Tibial nerve (tissue), 4 donors: ENCODE data around the gene TSHZ2. TPM values are rescaled to one million over a fixed set of nuclear protein-coding genes. Genes with fewer than 3 reads are reported as not detected.

Experiments
- DNase-seq, 2 donors: peaks; one replicate each; pipeline ENCODE4 v3.0.0-alpha.2; 2019; ENCODE audit warnings: low spot score in 2 of 2
- H3K27ac ChIP-seq, 4 donors: fragments of 200-600 bp; sonication (generic) in 3 of 4; one replicate each; pipeline ENCODE4 v1.5.1; 2017 to 2019; ENCODE audit warnings: mild to moderate bottlenecking in 1 of 4
- H3K27me3 ChIP-seq, 2 donors: fragments of 200-600 bp; sonication (generic) in 1 of 2; one replicate each; pipeline versions ENCODE4 v1.5.1 to v1.6.0; 2017 to 2019
- H3K36me3 ChIP-seq, 3 donors: fragments of 200-600 bp; sonication (generic); one replicate each; pipeline ENCODE4 v1.5.1; 2018 to 2019
- H3K4me1 ChIP-seq, 4 donors: fragments of 200-600 bp; sonication (generic) in 3 of 4; one replicate each; pipeline ENCODE4 v1.5.1; 2017 to 2019
- H3K4me3 ChIP-seq, 4 donors: fragments of 200-600 bp; sonication (generic) in 3 of 4; one replicate each; pipeline ENCODE4 v1.5.1; 2017 to 2019; ENCODE audit warnings: mild to moderate bottlenecking in 1 of 4, moderate library complexity in 1 of 4
- H3K9me3 ChIP-seq, 4 donors: fragments of 200-600 bp; sonication (generic) in 3 of 4; one replicate each; pipeline ENCODE4 v1.5.1; 2017 to 2019
- EP300 ChIP-seq, 2 donors: sonication (generic); formaldehyde crosslinking; IDR thresholded peaks; one replicate each; pipeline ENCODE4 v1.6.1; 2017; ENCODE audit warnings: antibody characterized with exemption in 2 of 2, mild to moderate bottlenecking in 1 of 2
- POLR2A ChIP-seq, 2 donors: fragments of 450-650 bp; IDR thresholded peaks; one replicate each; pipeline ENCODE4 v1.6.1; 2017; ENCODE audit warnings: antibody characterized with exemption in 2 of 2, mild to moderate bottlenecking in 2 of 2, moderate library complexity in 2 of 2
- WGBS, 2 donors: methylation state at CpG; one replicate each; pipeline ENCODE4 v1.1.5; 2018; 5-methylcytosine and 5-hydroxymethylcytosine counted together
- total RNA-seq, 4 donors: library from RNA; depleted of rRNA; stranded (reverse); fragments of >200 nt; gene quantifications; one replicate each; pipeline ENCODE4 v1.1.0, GENCODE V29; 2016
- TF ChIP-seq, protein P1 (sequence below), 5 experiments: fragments of 200-600 bp in 3 of 5; fragments of 450-650 bp in 2 of 5; sonication (generic) in 3 of 5; IDR thresholded peaks; one replicate each; pipeline ENCODE4 v1.5.1; 2016 to 2019; ENCODE audit warnings: antibody characterized with exemption in 5 of 5, mild to moderate bottlenecking in 3 of 5, moderate library complexity in 2 of 5

Gene TSHZ2
- total RNA-seq, 4 donors from 2014 or later: 20.9 to 33.7 (median 25.1) TPM

DNA sequence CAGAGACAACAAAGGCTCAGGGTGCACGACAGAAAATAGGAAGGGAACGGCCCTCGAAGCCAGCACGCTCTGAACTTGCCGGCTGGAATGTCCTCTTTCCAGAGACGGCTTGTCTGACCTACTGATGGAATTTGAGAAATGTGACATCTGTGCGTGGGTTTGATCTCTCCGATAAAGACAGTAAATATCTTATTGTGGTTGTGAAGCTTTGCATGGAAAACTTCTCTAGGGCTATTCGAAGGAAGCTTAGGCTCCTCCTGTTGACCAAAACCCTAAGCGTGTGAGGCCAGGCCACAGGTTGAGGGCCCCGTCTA, 374.1 kb downstream of the TSHZ2 start:
- 47 to 48% methylated on average over 11 of the region's 11 CpGs for WGBS, 2 donors
- Histone ChIP-seq H3K36me3 (no peaks in the 10 kb centered on the region), H3K4me3 (no peak overlapping the region), H3K4me1 (no peaks in the 10 kb centered on the region), H3K27ac (no peak overlapping the region), H3K9me3 (peaks cover 0 to 12% (median 0%) of the 10 kb centered on the region in 4 donors), H3K27me3 (no peaks in the 10 kb centered on the region)
- TF ChIP-seq, protein P1, sequence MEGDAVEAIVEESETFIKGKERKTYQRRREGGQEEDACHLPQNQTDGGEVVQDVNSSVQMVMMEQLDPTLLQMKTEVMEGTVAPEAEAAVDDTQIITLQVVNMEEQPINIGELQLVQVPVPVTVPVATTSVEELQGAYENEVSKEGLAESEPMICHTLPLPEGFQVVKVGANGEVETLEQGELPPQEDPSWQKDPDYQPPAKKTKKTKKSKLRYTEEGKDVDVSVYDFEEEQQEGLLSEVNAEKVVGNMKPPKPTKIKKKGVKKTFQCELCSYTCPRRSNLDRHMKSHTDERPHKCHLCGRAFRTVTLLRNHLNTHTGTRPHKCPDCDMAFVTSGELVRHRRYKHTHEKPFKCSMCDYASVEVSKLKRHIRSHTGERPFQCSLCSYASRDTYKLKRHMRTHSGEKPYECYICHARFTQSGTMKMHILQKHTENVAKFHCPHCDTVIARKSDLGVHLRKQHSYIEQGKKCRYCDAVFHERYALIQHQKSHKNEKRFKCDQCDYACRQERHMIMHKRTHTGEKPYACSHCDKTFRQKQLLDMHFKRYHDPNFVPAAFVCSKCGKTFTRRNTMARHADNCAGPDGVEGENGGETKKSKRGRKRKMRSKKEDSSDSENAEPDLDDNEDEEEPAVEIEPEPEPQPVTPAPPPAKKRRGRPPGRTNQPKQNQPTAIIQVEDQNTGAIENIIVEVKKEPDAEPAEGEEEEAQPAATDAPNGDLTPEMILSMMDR (IDR thresholded peaks at IDR 0.05): no peak
- no peak for DNase-seq

DNA sequence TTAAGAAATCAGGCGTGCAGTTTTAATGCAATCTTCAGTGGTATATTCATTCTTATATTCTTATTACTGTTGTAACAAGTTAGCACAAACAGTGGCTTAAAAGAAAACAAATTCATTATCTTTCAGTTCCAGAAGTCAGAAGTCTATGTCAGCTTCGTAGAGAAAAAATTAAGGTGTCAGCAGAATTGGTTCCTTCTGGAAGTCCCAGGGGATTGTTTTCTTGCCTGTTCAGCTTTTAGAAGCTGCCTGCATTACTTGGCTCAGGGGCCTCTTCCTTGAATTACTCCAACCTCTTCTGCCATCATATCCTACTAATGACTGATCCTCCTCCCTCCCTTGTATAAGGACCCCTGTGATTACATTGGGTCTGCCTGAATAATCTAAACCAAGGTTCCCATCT, 377.6 kb downstream of the TSHZ2 start:
- Histone ChIP-seq H3K4me3 (no peak overlapping the region), H3K27ac (no peak overlapping the region), H3K36me3 (no peaks in the 10 kb centered on the region), H3K4me1 (no peaks in the 10 kb centered on the region), H3K27me3 (no peaks in the 10 kb centered on the region), H3K9me3 (peaks cover 0 to 12% (median 0%) of the 10 kb centered on the region in 4 donors)
- TF ChIP-seq EP300 (IDR thresholded peaks at IDR 0.05) (no peak), POLR2A (IDR thresholded peaks at IDR 0.05) (no peak)
- TF ChIP-seq, protein P1 (IDR thresholded peaks at IDR 0.05): no peak
- DNase-seq: no peak
- 70 to 73% methylated on average over 2 of the region's 2 CpGs for WGBS, 2 donors

DNA sequence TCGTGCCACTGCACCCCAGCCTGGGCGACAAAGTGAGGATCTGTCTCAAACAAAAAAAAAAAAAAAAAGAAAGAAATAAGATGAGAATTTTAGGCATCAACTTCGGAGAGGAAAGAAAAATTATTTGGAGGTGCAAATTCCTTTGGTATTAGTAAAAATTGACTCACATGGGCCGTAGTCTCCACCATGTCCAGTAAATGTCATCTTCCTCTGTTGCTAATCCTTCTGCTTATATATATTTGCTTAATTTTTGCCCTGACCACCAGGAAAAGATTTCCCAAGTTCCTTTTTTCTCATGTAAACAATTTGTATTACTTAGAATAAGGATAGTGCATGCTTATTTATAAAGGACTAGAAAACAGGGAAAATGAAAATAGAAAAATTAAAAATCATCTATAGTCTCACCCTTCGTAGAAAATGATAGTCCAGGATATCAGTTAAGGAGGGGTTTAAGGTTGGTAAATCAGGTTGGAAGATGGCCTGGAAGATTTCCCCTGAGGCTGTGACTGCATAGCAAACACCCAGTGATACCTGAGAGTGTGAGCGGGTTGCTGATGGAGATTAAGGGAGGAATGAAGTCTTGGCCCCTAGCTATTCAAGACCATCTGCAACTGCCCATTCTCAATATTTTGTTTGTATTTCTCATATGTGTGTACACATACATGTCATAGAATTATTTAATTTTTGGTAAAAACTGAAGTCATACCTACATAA, 380.7 kb downstream of the TSHZ2 start:
- 81 to 89% methylated on average over 6 of the region's 6 CpGs for WGBS, 2 donors
- DNase-seq: no peak
- Histone ChIP-seq H3K9me3 (peaks cover 0 to 30% (median 2%) of the 10 kb centered on the region in 4 donors), H3K36me3 (no peaks in the 10 kb centered on the region), H3K4me1 (no peaks in the 10 kb centered on the region), H3K27ac (no peak overlapping the region), H3K27me3 (no peaks in the 10 kb centered on the region), H3K4me3 (no peak overlapping the region)
- TF ChIP-seq POLR2A (IDR thresholded peaks at IDR 0.05): no peak
- TF ChIP-seq, protein P1 (IDR thresholded peaks at IDR 0.05): no peak
- no peak for TF ChIP-seq EP300 (IDR thresholded peaks at IDR 0.05)

DNA sequence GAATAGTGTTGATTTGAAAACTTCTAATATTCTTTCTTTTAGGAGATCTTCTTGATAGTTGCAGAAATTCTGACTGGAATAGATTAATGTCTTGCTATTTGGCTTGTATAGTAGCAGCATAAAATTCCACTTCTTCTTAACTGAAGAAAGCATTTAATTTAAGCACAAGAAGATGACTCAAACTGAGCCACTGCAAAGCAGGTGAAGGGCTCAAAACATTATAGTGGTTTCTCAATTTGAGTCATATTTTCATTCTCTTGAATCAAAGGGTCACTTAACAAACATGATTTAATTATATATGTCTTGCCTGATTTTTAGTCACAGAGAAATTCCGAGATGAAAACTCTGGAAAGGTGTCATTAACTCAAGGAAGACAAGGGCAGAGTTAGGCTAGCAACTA, 382.2 kb downstream of the TSHZ2 start:
- DNase-seq: no peak
- H3K4me3 ChIP-seq: no peak overlapping the region
- no peaks in the 10 kb centered on the region for H3K27me3 ChIP-seq
- H3K9me3 ChIP-seq: peaks cover 0 to 30% (median 2%) of the 10 kb centered on the region in 4 donors
- H3K36me3 ChIP-seq: no peaks in the 10 kb centered on the region
- WGBS, 2 donors: 94 to 100% methylated on average over 1 of the region's 1 CpG
- no peaks in the 10 kb centered on the region for H3K4me1 ChIP-seq
- no peak for TF ChIP-seq EP300 (IDR thresholded peaks at IDR 0.05)
- no peak for TF ChIP-seq POLR2A (IDR thresholded peaks at IDR 0.05)
- TF ChIP-seq, protein P1 (IDR thresholded peaks at IDR 0.05): no peak
- no peak overlapping the region for H3K27ac ChIP-seq

DNA sequence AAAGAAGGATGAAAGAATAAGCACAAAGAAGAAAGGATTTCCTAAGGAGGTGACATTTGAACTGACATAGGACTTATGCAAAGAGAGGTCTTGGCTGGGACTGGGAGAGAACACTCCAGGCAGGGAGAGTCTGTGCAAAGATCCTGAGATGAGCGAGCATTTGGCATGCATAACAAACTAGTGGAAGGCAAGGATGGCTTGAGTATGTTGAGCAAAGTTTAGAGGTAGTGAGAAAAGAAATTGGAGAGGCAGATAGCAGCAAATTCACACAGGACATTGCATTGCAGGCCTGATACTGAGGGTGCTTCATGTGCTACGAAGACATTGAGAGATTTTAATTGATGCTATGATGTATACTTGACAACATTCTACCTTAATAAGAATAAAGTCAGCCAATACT, 383.6 kb downstream of the TSHZ2 start:
- 88 to 91% methylated on average over 2 of the region's 2 CpGs for WGBS, 2 donors
- no peak for DNase-seq
- H3K36me3 ChIP-seq: no peaks in the 10 kb centered on the region

More for the DNA sequence above, 383.6 kb downstream of the TSHZ2 start:
- Histone ChIP-seq H3K27me3 (no peaks in the 10 kb centered on the region), H3K4me3 (no peak overlapping the region), H3K4me1 (no peaks in the 10 kb centered on the region), H3K27ac (no peak overlapping the region), H3K9me3 (peaks cover 0 to 18% (median 2%) of the 10 kb centered on the region in 4 donors)
- TF ChIP-seq EP300 (IDR thresholded peaks at IDR 0.05) (no peak), POLR2A (IDR thresholded peaks at IDR 0.05) (no peak)
- TF ChIP-seq, protein P1 (IDR thresholded peaks at IDR 0.05): no peak
